HG03280 (cell line): ENCODE results near the gene LEPR.
"Not testable (repeated sequence)": the region's sequence is repeated elsewhere in the genome, so short reads cannot be mapped to it uniquely, and the experiment has no call there.

Experiments
- ATAC-seq: cut with Tn5 transposase; IDR thresholded peaks from one replicate; pipeline ENCODE4 v1.9.1; 2021; ENCODE audit warnings: mild to moderate bottlenecking, moderate library complexity; ENCODE audit not compliant: unreplicated experiment

The LEPR gene

DNA sequence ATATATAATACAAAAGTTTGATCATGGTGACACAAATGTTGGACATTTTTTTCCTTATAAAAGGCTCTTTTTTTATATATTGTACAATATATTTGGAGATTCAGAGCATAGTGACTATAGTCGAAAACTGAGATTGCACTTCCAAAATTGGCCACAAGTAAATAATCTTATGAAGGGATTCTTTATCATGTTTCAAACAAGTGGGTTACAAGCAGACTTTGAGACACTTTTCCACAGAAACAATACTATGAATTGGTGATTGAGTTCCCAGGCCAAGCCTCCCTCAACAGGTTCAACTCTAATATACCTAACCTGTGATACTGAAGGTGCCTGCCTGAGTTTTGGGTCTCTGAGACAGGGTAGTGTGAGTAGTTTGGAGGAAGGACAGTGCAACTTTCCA lies 13.8 kb downstream of the LEPR start:
- no peak for ATAC-seq

DNA sequence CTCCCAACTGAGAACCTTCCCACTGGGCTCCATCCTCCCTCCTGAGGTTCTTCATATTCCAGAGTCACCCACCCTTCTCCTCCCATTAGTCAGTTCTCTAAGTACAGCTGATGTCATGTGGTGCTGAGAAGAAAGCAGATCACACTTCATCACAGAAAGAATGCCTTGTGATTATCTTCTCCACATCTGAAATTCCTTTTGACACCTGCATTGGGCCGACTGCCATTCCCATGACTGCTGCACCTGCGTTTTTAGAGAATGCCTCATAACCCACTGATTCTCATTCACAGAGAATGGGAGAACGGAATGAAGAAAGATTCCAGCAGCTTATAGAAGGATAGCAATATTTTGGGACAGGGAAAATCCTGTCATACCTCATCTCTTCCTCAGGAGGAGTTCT lies 14.3 kb downstream of the LEPR start:
- no peak for ATAC-seq

DNA sequence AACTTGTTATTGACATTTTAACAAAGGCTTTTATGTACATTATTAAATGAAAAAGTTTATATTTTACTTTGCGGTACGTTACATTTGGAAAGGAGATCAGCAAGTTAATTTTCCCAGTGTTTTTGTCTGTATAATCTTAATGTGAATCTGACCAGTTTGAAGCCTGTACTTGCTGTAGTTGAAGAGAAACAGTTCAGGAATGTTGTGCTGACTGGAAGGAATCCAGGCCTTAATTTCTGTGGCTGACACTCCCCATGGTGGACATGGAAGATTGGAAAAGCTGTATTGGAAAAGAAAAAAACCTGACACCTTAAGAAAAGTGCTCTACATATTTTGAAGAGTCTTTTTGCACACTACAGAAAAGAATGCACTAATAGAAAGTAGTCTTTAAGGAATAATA lies 15.5 kb downstream of the LEPR start:
- no peak for ATAC-seq

DNA sequence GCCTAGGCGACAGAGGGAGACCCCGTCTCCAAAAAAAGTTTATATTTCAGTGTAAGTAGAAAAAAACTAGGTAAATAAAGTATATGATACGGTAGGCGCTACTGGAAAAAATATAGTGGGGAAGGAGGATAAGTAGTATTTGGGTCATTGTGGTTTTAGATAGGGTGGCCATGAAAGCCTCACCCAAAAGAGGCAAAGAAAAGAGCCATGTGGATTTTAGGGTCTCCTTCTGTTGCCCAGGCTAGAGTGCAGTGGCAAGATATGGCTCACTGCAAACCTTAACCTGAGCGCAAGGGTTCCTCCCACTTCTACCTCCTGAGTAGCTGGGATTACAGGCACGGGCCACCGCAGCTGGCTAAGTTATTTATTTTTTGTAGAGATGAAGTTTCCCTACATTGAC lies 17.1 kb downstream of the LEPR start:
- ATAC-seq, result no peak

DNA sequence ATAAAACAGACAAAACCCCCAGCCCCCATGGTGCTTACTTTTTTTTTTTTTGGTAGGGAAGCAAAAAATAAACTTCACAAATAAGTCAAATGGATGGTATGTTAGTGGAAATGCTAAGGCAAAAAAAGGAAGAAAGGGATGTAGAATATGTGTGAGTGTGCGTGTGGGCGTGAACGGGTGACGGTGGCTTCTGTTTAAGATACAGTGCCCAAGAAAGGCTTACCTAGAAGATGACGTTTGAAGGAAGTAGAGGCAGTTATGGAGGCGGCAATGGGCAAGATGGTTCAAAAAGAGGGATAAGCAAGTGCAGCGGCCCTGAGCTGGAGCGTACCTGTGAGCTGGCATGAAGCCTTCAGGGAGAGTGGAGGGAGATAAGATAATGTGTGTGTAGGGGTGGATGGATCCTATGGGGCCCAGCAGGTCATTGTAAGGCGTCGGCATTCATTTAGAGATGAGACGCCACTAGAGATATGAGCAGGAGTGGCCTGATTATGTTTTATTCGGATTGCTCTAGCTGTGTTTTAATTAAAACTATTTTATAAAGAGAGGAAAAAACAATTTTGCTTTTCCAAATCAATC lies 19.9 kb downstream of the LEPR start:
- ATAC-seq, result no peak

DNA sequence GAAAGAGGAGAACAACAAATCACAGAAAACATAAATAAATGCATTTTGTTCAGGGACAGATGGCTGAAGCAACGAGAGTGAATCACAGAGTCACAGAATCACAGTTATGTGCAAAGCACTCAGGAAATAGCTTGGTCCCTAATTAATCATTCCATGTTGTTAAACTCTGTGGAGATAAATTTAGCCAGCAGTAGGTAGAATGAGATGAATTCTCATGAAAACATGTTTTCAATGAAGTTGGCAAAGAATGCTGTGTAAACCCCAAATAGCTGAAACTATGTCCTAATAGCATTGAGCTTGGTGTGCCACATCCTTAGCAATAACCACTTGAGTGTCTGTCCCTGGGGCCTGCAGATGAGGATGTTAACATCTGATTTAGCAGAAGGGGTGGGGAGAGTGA lies 20.4 kb downstream of the LEPR start:
- no peak for ATAC-seq

DNA sequence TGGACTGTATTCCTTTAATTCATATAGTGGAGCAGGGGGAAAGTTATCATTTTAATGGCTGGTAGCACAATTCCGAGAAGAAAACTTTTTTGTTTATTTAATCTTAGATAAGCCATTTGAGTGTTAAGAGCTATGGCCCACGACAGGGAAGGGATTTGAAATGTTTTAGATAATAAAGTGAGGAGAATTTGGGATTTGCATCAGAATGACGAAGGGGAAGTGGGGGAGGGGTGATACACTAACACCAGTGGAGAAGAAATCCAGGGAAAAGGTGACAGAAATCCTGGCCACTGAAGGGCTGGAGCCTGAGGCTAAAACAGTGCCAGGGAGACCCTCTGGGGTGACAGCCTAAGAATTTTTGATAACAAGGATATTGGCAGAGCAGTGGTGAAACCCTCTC lies 21.0 kb downstream of the LEPR start:
- ATAC-seq, result no peak

DNA sequence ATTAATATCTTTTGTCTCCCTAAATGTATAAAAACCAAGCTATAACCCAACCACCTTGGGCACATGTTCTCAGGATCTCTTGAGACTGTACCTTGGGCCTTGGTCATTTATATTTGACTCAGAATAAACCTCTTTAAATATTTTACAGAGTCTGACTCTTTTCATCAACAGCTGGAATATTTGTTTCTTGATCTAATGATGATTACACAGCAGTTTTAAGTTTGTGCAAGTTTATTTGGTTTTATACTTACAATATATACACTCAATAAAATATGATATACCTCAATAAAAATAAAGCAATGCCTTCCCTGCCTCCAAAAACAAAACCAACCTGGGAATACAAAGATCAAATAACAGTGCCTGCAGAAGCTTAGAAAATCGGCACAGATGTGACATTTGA lies 22.0 kb downstream of the LEPR start:
- no peak for ATAC-seq

DNA sequence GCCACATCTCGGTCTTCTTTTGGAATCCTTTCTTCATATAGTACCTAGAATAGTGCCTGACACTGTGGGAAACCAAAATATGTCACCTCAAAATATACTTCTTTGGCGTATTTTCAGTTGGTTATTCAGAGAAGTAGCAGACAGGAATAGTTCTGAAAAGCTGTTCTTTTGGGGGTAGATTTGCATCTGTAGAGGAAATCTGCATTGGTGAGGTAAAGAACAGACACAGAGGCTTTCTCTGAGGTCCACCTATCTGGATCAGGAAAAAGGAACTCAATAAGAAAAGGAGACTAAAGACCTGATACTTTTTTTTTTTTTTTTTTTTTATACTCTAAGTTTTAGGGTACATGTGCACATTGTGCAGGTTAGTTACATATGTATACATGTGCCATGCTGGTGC lies 23.2 kb downstream of the LEPR start:
- ATAC-seq, result no peak

DNA sequence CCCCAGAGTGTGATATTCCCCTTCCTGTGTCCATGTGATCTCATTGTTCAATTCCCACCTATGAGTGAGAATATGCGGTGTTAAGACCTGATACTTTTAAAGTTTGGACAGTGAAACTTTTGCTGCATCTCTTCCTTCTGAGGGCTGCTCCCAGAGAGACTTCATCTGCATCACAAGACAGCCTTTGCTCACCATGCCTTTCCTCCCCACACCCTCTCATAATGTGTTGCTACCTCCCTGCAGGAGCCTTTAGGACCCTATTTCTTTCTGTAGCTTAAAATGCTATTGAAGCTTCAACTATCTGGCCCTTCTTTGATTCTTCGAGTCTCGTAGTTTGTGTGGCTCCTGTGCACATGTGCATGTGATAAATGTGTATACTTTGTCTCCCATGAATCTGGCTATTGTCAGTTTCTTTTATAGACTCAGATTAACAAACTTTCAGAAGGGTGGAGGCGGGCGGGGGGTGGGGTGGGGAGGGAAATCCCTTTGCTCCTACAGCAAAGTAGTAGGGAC lies 23.7 kb downstream of the LEPR start:
- no peak for ATAC-seq

DNA sequence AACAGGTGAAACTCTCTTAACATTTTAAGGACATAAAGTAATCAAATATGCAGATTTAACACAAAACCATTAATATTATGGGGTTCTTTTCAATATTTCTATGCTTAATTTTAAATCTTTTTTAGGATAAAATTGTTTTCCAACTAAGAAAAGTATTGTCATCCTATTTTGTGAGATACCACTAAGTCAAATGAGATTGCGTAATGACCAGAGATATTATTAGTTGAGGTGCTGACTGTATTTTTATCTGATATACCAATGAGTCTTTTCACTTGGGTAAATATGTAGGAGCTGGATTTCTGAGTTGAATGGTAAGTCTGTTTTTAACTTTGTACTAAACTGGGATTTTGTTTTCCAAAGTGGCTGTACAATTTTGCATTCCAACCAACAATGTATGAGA lies 25.4 kb downstream of the LEPR start:
- no peak for ATAC-seq

DNA sequence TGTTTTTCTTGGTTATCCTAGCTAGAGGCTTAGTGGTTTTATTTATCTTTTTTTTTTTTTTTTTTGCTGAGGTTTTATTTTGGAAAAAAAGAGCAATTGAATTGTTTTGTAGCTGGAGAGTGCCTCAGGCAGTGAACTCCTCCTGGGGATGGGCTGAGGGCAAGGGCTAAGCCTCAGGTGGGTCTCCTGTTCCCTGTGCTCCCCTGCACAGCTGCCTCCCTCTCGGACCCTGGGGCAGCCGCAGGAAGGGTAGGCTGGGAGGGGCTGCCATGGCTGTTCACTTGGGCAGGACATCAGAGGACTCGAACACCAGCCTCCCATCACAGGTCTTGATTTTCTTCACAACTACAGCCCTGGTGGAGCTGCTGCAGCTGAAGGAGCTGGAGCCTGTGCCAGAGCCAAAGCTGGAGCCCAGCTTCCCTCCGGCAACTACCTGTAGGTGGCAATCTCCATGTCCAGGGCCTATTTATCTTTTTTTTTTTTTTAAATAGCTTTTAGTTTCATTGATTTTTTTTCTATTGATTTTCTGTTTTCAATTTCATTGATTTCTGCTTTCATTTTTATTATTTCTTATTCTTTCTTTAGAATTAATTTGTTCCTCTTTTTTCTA lies 28.9 kb downstream of the LEPR start:
- ATAC-seq, result no peak

DNA sequence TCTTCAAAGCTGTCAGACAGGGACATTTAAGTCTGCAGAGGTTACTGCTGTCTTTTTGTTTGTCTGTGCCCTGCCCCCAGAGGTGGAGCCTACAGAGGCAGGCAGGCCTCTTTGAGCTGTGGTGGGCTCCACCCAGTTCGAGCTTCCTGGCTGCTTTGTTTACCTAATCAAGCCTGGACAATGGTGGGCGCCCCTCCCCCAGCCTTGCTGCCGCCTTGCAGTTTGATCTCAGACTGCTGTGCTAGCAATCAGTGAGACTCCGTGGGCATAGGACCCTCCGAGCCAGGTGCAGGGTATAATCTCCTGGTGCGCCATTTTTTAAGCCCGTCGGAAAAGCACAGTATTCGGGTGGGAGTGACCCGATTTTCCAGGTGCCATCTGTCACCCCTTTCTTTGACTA lies 35.2 kb downstream of the LEPR start:
- not testable (repeated sequence) for ATAC-seq

DNA sequence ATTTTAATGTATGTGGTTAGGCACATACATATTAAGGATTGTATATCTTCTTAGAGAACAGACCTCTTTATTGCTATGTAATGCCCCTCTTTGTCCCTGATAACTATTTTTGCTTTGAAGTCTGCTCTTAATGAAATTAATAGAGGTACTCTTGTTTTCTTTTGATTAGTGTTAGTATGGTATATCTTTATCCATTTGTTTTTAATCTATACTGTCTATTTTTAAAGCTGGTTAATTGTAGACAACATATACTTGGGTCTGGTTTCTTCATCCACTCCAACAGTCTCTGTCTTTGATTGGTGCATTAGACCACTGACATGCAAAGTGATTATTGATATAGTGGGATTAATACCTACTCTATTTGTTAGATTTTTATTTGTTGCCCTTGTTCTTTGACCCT lies 36.0 kb downstream of the LEPR start:
- ATAC-seq, result no peak

DNA sequence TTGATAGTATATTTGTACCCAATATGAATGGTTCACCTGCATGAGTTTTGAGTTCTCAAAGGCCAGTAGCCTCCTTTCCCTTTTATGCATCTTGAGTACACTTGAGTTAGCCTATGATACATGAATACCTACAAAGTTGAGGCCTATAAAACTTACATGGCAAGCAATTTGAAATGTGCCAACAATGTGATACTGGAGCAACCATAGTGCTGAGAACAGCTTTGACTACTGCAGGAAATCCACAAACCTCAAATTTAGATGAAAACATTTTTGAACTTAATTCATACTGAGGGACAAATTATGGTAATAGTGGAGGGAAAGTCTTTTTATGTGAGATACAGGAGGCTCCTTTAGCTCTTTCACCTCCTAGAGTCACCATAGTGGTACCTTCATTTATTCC lies 37.4 kb downstream of the LEPR start:
- ATAC-seq, result no peak

DNA sequence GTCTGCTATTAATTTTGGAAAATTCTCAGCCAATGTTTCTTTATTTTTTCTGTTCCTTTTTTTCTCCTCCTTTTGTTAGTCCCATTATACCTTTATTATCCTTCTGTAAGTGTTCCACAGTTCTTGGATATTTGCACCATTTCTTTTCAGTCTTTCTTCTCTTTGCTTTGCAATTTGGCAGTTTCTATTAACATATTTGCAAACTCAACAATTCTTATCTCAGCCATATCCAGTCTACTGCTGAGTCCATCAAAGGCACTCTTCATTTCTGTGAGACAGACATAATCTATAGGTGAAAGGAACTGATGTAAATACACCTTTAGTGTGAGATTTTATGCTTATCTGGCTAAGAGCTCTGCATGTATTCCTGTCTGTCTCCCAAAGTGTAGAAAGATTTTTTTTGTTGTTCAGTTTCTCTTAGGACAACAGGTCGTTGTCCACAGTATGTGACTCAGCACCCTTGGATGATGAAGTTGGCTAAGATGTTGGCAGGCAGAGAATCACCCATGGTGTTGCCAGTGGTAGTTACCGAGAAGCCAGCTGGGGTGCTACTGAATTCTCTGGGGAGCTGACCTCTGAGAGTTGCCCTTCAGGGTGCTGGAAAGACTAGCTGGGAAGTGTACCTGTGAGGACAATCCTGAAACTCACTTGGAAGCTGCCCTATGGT lies 38.4 kb downstream of the LEPR start:
- ATAC-seq, result peak; percentile 23

DNA sequence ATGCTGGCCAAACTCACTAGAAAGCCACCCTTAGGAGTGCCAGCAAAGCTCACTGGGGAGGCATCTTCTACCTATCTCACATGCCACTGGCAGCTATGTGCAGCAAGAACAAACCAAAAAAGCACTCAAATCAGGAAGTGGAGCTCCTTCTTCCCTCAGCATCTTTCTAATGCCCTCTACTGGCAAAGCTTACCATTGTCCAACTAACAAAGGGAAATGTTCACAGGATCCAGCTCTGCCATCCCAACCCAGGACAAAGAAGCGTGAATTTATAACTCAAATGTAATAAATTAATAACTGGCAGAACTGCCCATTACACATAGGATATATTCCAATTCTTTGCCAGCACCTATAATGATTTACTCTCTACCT lies 38.9 kb downstream of the LEPR start:
- peak; percentile 72 for ATAC-seq

DNA sequence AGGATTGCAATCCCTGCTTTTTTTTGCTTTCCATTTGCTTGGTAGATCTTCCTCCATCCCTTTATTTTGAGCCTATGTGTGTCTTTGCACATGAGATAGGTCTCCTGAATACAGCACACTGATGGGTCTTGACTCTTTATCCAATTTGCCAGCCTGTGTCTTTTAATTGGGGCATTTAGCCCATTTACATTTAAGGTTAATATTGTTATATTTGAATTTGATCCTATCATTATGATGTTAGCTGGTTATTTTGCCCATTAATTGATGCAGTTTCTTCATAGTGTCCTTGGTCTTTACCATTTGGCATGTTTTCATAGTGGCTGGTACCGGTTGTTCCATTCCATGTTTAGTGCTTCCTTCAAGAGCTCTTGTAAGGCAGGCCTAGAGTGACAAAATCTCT lies 45.4 kb downstream of the LEPR start:
- ATAC-seq, result not testable (repeated sequence)

DNA sequence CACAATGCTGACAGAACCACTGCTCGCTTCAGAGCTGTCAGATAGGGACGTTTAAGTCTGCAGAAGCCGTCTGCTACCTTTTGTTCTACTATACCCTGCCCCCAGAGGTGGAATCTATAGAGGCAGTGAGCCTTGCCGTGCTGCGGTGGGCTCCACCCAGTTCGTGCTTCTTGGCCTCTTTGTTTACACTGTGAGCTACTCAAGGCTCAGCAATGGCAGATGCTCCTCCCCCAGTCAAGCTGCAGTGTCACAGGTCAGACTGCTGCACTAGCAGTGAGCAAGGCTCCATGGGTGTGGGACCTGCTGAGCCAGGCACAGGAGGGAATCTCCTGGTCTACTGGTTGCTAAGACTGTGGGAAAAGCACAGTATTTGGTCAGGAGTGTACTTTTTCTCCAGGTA lies 47.1 kb downstream of the LEPR start:
- no peak for ATAC-seq

DNA sequence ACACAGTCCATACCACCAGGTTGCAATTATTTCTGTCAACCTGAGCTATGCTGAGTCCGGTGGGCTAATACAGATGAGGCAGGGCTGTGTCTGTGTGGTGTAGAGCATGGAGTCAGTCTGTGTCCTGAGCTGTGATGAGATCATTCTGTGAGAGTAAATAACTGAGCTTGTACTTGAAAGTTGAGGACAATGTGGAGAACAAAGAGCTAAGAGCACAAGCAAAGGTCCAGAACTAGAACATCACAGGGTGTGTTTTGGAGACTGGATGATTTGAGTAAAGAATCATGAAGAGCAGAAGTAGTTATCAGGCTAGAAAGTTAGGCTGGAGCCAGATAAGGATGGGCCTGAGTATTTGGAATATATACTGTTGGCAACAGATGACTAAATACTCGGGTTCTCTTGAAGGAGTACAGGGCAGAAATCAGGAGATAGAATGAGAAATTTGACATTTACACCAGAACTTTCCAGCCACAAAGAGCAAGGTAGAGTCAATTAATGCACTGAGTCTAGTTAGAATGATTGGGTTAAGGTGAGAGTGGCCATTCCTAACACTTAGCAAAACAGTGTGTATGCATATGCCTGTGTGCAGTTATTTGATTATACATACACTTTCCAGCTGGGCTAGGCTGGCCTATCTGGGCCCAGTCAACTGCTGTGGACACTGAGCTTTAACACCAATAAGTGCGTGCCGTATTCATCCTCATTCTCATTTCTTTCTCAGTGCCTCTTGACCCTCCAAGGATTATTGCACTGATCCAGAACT lies 48.8 kb downstream of the LEPR start:
- no peak for ATAC-seq

DNA sequence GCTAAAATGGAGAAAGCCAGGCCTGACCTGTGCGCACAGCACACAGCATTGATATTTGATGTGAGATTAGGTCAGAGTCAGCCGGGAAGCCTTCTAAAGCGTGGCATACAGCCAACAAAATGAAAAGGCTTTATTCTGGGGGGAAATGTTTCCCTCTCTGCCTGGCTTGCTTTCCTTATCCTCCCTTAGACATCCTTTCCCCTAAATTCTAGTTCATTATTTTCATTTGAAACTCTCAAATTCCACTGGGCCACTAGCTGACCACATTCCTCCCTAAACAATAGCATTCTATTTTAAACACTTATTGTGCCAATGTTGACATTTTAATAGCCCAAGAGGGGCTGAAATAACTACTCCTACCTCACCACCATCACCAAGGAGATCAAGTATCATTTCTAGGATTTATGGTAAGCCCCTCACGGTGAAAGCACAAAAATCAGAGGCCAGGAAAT lies 49.4 kb downstream of the LEPR start:
- ATAC-seq, result no peak
